GM21619 (cell line): ENCODE data around the gene RDX.
"Not testable (repeated sequence)": the region's sequence is repeated elsewhere in the genome, so short reads cannot be mapped to it uniquely, and the experiment has no call there.

Experiments used
- ATAC-seq: cut with Tn5 transposase; IDR thresholded peaks from one replicate; pipeline ENCODE4 v1.9.1; 2021; ENCODE audit not compliant: unreplicated experiment

Gene RDX

DNA sequence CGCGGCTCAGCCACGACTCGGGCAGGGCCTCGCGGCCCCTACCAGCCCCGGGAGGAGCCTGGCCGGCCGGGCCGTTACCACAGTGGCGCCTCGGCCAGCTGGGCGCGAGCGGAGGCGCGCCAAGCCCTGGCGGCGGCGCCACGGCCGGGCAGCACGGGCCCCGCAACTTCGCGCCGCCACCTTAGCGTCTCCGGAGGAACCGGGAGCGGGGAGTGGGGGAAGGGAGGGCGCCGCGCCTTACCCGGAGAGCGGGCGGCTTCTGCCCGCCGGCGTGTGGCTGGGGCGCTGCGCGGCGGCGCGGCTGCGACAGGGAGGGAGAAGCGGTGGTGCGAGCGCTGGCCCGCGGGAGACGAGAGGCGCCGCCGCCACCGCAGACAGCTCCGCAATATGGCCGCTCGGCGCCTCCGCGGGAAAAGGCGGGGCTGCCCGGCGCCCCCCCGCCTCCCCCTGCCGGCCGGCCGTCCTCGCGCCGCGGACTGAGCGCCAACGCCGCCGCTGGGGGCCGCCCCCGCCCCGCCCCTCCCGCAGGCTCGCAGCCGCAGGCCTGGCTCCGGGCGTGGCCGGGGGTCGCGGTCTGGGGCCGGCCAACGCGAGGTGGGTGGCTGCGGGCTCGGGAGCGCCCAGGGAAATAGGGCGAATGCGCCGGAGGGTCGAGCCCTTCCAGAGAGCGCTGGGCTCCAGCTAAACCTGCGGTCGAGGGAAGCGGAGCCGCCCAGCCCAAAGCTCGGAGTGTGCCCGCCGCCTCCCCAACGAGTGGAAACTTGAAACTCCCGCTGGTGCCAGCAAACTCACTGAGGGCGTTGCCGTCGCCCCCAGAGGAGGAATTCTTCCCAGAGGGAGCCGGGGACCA lies at the start of gene RDX:
TSS of gene RDX (minus strand) at position 389 of the 850 bp plus-strand sequence. CDS start 16,922 bp downstream, outside the sequence.
- peak; percentile 69 for ATAC-seq

DNA sequence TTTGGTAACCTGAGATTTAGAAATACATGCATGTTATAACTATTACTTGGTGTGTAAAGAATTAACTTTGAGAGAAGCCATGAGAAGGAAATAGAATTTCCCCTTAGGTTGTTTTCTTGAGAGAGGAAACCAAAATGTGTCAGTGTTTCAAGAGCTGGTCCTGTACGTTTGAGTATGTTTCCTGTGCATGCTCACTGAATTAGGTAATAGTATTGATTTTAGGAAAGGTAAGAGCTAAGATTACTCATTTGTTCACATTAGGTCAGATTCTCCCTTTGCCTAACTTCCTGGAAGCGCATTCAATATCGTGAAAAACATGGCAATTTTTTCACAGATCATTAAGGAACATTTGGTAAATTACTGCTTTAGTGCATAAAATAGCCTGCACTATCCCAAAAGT lies 49.3 kb upstream of the RDX start:
- ATAC-seq: peak; percentile 40

DNA sequence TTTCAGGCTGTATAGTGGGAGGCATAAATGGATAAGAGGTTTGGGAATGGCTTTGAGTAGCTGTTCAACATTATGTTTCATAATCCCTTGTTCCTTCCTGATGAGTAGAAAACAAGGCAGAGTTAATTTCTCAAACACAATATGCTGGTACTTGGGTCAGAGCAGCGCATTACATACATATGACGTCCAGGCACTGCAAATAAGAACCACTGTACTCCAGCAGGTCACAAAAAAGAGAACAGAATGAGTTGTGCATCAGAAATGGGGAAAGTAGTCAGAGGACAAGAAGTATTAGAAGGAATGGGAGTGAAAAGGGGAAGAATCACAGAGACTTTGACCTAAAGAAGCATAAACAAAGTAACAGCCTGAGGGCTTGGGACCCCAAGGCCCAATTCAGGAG lies 44.0 kb upstream of the RDX start:
- no peak for ATAC-seq

- ATAC-seq: peak; percentile 49
Measured at GRCh38 chr11:110339456-110340250, 43.2 kb upstream of the RDX start.

DNA sequence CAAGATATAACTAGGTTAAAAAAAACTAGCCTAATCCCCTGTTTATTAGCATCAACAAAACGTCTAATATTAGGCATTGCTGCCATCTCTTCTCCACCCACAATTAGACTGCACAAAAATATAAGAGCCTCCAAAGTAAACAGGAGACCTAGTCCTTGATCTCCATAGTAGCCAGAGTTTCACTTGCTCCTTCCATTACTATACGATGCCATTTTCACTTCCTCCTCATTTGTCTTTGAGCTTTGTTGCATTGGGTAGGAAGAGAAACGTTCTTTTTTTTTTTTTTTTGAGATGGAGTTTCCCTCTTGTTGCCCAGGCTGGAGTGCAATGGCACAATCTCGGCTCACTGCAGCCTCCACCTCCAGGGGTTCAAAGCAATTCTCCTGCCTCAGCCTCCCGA lies 42.3 kb upstream of the RDX start:
- ATAC-seq: no peak

GRCh38 chr11:110337570-110338193 lies 41.3 kb upstream of the RDX start:
- ATAC-seq: no peak

DNA sequence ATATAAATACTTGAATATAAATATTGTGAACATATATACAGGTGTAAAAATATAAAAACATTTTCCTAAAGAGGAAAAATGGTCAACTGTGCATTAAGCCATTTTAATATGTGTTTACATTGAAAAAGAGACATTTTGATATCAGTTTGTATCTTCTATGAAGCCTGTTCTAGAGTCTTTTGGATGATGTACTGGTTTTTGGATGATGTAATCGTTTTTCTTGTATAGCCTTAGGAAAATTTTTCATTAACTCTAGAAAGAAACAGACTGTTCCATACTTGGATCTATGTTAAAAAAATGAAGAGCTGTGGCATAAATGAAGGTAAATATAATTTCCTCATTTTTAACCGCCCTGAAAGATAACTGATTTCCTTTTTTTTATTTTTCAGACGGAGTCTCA lies 39.6 kb upstream of the RDX start:
- no peak for ATAC-seq

DNA sequence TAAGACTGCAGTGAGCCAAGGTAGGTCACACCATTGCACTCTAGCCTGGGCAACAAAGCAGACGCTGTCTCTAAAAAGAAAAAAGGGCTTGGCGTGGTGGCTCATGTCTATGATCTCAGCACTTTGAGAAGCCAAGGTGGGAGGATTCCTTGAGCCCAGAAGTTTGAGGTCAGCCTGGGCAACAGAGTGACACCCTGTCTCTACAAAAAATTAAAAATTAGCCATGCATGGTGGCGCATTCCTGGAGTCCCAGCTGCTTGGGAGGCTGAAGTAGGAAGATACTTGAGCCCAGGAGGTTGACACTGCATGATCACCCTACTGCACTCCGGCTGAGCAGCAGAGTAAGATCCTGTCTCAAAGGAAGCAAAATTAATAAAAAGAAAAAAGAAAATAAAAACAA lies 38.9 kb upstream of the RDX start:
- no peak for ATAC-seq

DNA sequence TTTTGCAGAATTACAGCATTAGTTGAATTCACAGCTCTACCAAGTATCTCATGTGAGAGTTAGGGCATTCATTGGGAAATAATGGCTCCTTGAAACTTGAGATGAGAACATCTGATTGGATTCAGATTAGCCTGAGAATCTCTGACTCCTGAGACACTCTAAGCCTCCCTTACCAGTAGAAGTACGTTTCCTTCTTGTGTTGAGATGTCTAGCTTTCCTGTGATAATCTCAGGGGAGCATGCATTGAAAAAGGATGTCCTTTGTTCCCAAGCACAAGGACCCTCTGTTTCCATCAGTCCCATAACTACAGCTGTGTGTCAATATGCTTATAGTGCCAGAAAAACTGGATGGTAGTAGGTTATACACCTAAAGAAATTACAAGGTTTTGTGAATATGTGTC lies 35.2 kb upstream of the RDX start:
- ATAC-seq: no peak

GRCh38 chr11:110329445-110329844 lies 33.0 kb upstream of the RDX start:
- ATAC-seq: no peak

DNA sequence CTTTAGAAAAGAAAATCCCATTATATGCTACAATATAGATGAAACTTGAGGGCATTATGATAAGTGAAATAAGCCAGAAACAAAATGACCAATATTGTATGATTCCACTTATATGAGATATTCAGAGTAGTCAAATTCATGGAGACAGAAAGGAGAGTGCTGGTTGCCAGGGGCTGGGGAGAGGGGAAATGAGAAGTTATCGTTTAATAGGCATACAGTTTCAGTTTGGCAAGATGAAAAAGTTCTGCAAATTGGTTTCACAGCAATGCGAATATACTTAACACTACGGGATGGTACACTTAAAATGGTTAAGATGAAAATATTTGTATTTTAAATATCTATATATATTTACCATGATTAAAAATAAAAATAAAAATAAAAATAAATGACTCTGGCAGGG lies 31.1 kb upstream of the RDX start:
- ATAC-seq: no peak

DNA sequence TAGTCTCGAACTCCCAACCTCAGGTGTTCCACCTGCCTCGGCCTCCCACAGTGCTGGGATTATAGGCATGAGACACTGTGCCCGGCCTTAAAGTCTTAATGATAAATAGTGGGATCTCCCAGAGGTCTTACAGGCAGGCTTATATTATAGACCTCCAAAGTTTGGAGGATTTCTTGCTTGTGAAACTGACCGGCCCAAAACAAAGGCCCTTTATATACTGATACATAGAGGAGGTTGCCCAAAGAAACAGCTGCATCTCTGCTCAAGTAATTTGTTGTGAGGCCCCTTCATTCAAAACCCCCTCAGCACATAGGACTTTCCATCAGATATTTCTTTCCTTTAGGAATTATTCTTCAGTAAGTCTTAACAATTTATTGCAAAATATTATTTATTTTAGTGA lies 27.4 kb upstream of the RDX start:
- ATAC-seq: no peak

- ATAC-seq: no peak
Measured at GRCh38 chr11:110319501-110319900, 23.1 kb upstream of the RDX start.

- no peak for ATAC-seq
Measured at GRCh38 chr11:110318638-110319404, 22.4 kb upstream of the RDX start.

- no peak for ATAC-seq
Measured at GRCh38 chr11:110317516-110317932, 21.1 kb upstream of the RDX start.

DNA sequence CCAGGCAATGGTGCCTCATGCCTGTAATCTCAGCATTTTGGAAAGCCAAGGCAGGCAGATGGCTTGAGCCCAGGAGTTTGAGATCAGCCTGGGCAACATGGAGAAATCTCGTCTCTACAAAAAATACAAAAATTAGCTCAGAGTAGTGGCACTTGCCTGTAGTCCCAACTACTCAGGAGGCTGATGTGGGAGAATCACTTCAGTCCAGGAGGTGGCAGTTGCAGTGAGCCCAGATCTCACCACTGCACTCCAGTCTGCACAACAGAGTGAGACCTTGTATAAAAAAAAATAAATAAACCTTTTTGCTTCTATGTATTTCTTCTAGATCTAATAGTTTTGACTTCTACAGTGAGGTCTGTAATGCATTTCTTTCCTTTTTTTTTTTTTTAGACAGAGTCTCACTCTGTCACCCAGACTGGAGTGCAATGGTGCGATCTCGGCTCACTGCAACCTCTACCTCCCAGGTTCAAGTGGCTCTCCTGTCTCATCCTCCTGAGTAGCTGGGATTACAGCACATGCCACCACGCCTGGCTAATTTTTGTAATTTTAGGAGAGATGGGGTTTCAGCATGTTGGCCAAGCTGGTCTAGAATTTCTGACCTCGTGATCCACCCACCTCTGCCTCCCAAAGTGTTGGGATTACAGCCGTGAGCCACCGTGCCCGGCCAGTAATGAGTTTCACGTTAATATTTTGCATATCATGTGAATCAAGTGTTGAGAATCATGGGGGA lies 18.1 kb upstream of the RDX start:
- ATAC-seq: no peak

- no peak for ATAC-seq
Measured at GRCh38 chr11:110312670-110313069, 16.3 kb upstream of the RDX start.

DNA sequence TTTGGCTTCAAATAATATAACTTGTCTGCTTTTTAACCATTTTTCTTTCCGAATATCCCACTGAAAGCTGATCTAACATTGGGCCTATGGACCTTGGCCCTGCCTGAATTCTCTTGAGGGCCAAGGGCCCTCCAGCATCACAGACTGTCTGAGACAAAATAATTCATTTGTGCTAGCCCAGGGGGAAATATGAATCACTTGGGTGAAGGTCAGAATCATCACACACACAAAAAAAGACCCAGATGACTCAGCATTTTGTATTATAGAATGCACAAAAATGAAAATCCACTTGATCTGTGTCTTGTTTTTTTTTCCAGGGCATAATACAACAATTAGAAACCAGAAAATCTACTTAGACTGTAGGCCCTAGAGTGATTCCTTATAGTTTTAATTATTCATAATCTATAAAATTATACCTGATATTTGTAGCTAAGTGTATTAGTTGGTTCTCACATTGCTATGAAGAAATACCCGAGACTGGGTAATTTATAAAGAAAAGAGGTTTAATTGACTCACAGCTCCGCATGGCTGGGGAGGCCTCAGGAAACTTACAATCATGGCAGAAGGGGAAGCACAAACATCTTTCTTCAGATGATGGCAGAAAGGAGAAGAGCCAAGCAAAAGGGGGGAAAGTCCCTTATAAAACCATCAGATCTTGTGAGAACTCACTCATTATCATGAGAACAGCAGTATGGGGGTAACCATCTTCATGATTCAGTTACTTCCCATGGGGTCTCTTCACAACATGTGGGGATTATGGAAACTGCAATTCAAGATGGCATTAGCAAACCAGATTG lies 15.6 kb upstream of the RDX start:
- no peak for ATAC-seq

DNA sequence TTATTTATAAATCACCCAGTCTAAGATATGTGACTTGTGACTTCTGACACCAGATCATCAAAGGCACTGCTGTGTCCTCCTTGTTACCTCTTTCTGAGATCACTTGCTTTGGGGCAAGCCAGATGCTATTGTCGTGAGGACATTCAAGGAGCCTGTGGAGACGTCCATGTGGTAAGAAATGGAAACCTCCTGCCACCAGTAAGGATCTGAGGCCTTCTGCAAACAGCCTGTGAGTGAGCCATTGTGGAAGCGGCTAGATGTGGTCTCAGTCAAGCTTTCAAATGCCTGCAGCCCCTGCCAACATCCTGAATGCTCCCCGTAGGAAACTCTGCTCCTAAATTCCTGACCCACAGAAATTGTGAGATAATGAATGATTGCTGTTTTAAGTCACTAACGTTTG lies 11.7 kb upstream of the RDX start:
- no peak for ATAC-seq

GRCh38 chr11:110306019-110306388 lies 9.6 kb upstream of the RDX start:
- not testable (repeated sequence) for ATAC-seq
